LNCaP clone FGC (cell line): Measurements from ENCODE around the gene AIFM3.
A peak's percentile ranks its signal among the peaks of the same experiment; 100 is the strongest.

Experiments
- DNase-seq: peaks from one replicate; pipeline ENCODE4 v3.0.0-alpha.2; 2011; ENCODE audit warnings: low read depth
- H3K4me3 ChIP-seq: 2 replicates; pipeline ENCODE4 v1.5.1; 2011; ENCODE audit warnings: mild to moderate bottlenecking, low read depth, low read length, control low read depth
- CTCF ChIP-seq: IDR thresholded peaks from 2 replicates; pipeline ENCODE4 v1.5.1; 2012; ENCODE audit warnings: mild to moderate bottlenecking; ENCODE audit not compliant: control insufficient read depth, insufficient read depth; ENCODE audit errors: extremely low read depth

AIFM3 gene

GRCh38 chr22:20949698-20950183 lies 17.3 kb upstream of the AIFM3 start:
- no peak overlapping the region for H3K4me3 ChIP-seq
- DNase-seq: no peak
- TF ChIP-seq CTCF: no peak

DNA sequence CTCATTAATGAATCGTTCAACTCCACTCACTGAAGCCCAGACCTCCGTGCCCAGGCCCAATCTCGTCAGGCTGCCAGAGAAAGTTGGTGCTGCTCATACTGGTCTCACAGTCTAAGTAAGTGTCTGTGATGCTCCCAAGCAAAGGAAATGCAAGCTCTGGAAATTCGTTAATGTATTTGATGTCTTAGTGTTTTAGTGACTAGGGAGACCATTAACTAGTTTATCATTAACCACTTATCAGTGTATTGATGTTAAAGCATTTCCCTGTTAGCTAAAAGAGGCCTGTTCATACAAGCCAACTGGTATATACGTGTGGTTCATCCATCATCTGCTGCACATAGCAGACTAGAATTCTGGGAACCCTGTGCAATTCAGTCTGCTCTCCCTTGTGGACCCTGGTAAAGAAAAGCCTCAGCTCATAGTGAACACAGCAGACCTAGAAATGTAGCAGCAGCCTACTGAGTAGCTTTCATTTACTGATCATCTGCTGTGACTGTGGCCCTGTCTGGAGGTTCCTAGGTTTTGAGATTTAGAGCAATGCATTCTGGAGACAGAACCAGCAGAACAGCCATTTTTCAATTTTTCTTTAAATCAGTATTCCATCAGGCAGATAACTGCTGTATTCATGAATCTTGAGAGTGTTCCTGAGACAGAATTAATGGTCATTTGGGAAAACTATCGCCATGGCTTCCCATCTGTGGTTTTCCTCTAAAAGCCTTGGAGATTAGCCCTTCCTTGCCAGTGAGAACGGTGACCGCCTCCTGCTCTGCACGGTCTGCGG lies 15.7 kb upstream of the AIFM3 start:
- TF ChIP-seq CTCF: no peak
- no peak overlapping the region for H3K4me3 ChIP-seq
- no peak for DNase-seq

DNA sequence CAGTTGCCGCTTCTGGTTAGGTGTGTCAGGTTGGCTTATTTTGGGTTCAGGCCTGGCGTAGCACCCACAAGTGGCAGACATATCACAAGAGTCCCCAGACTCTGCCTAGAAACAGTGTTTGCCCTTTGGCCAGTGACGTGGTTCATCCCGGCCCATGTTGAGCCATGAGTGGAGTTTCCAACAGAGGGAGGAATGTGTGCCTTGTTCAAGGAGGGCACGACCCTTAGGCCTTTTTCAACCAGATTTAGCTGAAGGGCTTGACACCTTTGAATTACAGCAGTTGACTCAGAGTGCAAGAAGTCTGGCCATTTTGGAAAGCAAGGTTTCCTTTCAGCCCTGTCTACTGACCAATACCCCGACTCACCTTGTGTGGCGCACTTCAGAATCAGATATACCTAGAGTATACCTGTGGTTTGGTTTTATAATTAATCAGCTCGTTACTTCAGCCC lies 15.1 kb upstream of the AIFM3 start:
- DNase-seq: no peak
- TF ChIP-seq CTCF: no peak
- no peak overlapping the region for H3K4me3 ChIP-seq

GRCh38 chr22:20952544-20953341 lies 14.3 kb upstream of the AIFM3 start:
- TF ChIP-seq CTCF: no peak
- H3K4me3 ChIP-seq: no peak overlapping the region
- DNase-seq: peak; percentile 19

DNA sequence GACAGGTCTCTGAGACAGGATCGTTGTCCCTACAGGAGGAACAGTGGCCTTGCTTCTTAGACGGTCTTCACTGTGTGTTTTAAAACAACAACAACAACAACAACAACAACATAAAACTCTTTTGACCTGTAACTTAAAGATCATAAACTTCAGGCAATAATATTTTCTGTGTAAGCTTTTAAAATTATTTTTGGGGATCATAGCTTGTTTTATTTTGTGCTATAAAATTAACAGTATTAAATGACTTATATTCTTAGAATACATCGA lies 13.8 kb upstream of the AIFM3 start:
- no peak for DNase-seq
- H3K4me3 ChIP-seq: no peak overlapping the region
- TF ChIP-seq CTCF: no peak

DNA sequence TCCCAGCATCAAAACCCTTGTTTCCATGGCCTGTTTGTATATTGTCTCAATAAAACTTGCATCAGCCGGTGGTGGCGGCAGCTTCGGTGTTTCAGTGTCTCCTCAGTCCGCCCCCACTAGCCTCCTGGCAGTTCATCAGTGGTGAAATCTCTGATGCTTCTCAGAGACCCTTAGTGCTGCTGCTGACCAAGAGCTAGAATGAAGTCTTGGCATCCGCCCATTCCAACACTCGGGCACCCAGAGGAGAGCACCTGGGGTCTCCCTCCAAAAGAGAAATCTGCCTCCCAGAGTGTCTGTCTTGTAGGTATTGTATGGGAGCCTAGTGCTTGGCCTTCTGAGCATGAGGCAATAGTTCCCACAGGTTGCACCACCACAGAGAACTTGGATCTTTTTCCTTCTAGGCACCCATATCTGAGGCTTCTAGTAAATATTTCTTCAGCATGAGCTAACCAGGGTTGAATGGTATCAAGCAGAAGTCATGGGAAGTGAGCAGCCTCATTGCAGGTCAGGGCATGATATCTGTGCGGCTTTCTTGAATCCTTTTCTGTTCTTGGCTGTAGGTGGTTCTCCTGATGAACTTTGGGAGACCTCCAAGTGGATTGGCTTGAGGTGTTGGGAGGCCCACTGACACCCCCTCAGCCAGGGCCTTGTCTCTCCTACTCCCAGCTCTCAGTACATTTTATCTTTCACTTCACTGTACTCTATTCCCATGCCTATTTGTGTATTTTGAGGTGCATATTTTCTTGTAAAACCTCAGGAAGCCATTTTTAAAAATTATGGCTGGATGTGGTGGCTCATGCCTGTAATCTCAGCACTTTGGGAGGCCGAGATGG lies 13.2 kb upstream of the AIFM3 start:
- no peak overlapping the region for H3K4me3 ChIP-seq
- no peak for TF ChIP-seq CTCF
- no peak for DNase-seq
